H9 (cell line): Measurements from ENCODE around the gene RAD54L. TPM values are rescaled to one million over a fixed set of nuclear protein-coding genes. Genes with fewer than 3 reads are reported as not detected.

ENCODE experiments used
- DNase-seq: peaks from one replicate; pipeline ENCODE4 v3.0.0-alpha.2; 2017
- H2AFZ ChIP-seq: one replicate; pipeline ENCODE4 v1.6.1; 2013; ENCODE audit warnings: mild to moderate bottlenecking, low read length, control low read depth, moderate library complexity
- H2AK5ac ChIP-seq: 2 replicates; pipeline ENCODE4 v1.6.1; 2013; ENCODE audit warnings: low read length, control low read depth, mixed read lengths; ENCODE audit not compliant: insufficient read length
- H2BK120ac ChIP-seq: one replicate; pipeline ENCODE4 v1.6.1; 2013; ENCODE audit warnings: low read depth, mild to moderate bottlenecking, low read length, control low read depth, inconsistent platforms; ENCODE audit not compliant: poor library complexity, severe bottlenecking
- H2BK12ac ChIP-seq: 2 replicates; pipeline ENCODE4 v1.6.1; 2013; ENCODE audit warnings: low read length, control low read depth, mixed read lengths, low read depth; ENCODE audit not compliant: insufficient read length
- H2BK15ac ChIP-seq: 2 replicates; pipeline ENCODE4 v1.6.1; 2013; ENCODE audit warnings: low read depth, low read length, control low read depth
- H2BK20ac ChIP-seq: one replicate; pipeline ENCODE4 v1.6.1; 2013; ENCODE audit warnings: low read depth, mild to moderate bottlenecking, low read length, control low read depth, inconsistent platforms; ENCODE audit not compliant: poor library complexity, severe bottlenecking
- H2BK5ac ChIP-seq: 2 replicates; pipeline ENCODE4 v1.6.1; 2013; ENCODE audit warnings: low read length, control low read depth, mixed read lengths; ENCODE audit not compliant: insufficient read length
- H3K14ac ChIP-seq: 2 replicates; pipeline ENCODE4 v1.6.1; 2013; ENCODE audit warnings: low read length, control low read depth; ENCODE audit not compliant: insufficient read depth
- H3K18ac ChIP-seq: 2 replicates; pipeline ENCODE4 v1.6.1; 2013; ENCODE audit warnings: low read depth, mild to moderate bottlenecking, mixed read lengths, low read length, control low read depth; ENCODE audit not compliant: insufficient read length
- H3K23ac ChIP-seq: 2 replicates; pipeline ENCODE4 v1.6.1; 2013; ENCODE audit warnings: low read length, control low read depth, mixed read lengths, low read depth; ENCODE audit not compliant: insufficient read length
- H3K23me2 ChIP-seq: 2 replicates; pipeline ENCODE4 v1.6.1; 2013; ENCODE audit warnings: low read depth, mild to moderate bottlenecking, mixed read lengths, low read length, control low read depth; ENCODE audit not compliant: insufficient read length, poor library complexity, severe bottlenecking
- H3K27ac ChIP-seq: 2 replicates; pipeline ENCODE4 v1.5.1; 2013; ENCODE audit warnings: low read length, control low read depth, mixed read lengths, low read depth; ENCODE audit not compliant: insufficient read length
- H3K27me3 ChIP-seq: 2 replicates; pipeline ENCODE4 v1.6.1; 2013; ENCODE audit warnings: low read length, control low read depth, inconsistent platforms; ENCODE audit not compliant: insufficient read depth
- H3K4ac ChIP-seq: 2 replicates; pipeline ENCODE4 v1.6.1; 2013; ENCODE audit warnings: low read depth, mild to moderate bottlenecking, control low read depth, inconsistent platforms, low read length, moderate library complexity
- H3K4me1 ChIP-seq: 2 replicates; pipeline ENCODE4 v1.6.1; 2013; ENCODE audit warnings: low read length, control low read depth, inconsistent platforms; ENCODE audit not compliant: insufficient read depth
- H3K4me2 ChIP-seq: 2 replicates; pipeline ENCODE4 v1.6.1; 2013; ENCODE audit warnings: low read length, control low read depth, mixed read lengths; ENCODE audit not compliant: insufficient read length, insufficient read depth
- H3K56ac ChIP-seq: 2 replicates; pipeline ENCODE4 v1.6.1; 2013; ENCODE audit warnings: low read depth, mild to moderate bottlenecking, mixed read lengths, low read length, control low read depth; ENCODE audit not compliant: insufficient read length
- H3K79me1 ChIP-seq: 2 replicates; pipeline ENCODE4 v1.6.1; 2013; ENCODE audit warnings: low read depth, mild to moderate bottlenecking, moderate library complexity, low read length, control low read depth, inconsistent platforms; ENCODE audit not compliant: insufficient read depth, poor library complexity, severe bottlenecking
- H3K79me2 ChIP-seq: 2 replicates; pipeline ENCODE4 v1.6.1; 2013; ENCODE audit warnings: low read length, control low read depth, inconsistent platforms; ENCODE audit not compliant: insufficient read depth
- H3K9ac ChIP-seq: 2 replicates; pipeline ENCODE4 v1.6.1; 2013; ENCODE audit warnings: low read length, control low read depth, mixed read lengths; ENCODE audit not compliant: insufficient read length; ENCODE audit errors: extremely low read depth
- H3K9me3 ChIP-seq: one replicate; pipeline ENCODE4 v1.6.1; 2013; ENCODE audit warnings: low read depth, low read length, inconsistent platforms; ENCODE audit not compliant: control insufficient read depth
- H3T11ph ChIP-seq: one replicate; pipeline ENCODE4 v1.6.1; 2013; ENCODE audit warnings: mild to moderate bottlenecking, low read length, control low read depth, inconsistent platforms
- H4K20me1 ChIP-seq: one replicate; pipeline ENCODE4 v1.6.1; 2013; ENCODE audit not compliant: control insufficient read depth, insufficient read length, insufficient read depth
- H4K5ac ChIP-seq: 2 replicates; pipeline ENCODE4 v1.6.1; 2013; ENCODE audit warnings: low read depth, mild to moderate bottlenecking, mixed read lengths, low read length, control low read depth; ENCODE audit not compliant: insufficient read length
- H4K8ac ChIP-seq: replicated peaks from 2 replicates; pipeline ENCODE4 v1.6.1; 2013; ENCODE audit warnings: low read length, control low read depth, mixed read lengths, low read depth; ENCODE audit not compliant: insufficient read length
- H4K91ac ChIP-seq: 2 replicates; pipeline ENCODE4 v1.6.1; 2013; ENCODE audit warnings: low read depth, mild to moderate bottlenecking, moderate library complexity, mixed read lengths, low read length, control low read depth; ENCODE audit not compliant: insufficient read length
- H3K27ac Mint-ChIP-seq, 3 experiments: 2 replicates in 2 of 3; 3 replicates in 1 of 3; pipeline ENCODE4 v1.8.0; 2020 to 2021; ENCODE audit warnings: mixed read lengths in 3 of 3, mild to moderate bottlenecking in 1 of 3, moderate library complexity in 1 of 3
- H3K27me3 Mint-ChIP-seq: 2 replicates; pipeline ENCODE4 v1.8.0; 2021; ENCODE audit warnings: low read depth, mild to moderate bottlenecking, moderate library complexity, mixed read lengths
- H3K36me3 Mint-ChIP-seq, 3 experiments: 2 replicates in 2 of 3; 3 replicates in 1 of 3; pipeline ENCODE4 v1.8.0; 2020 to 2021; ENCODE audit warnings: low read depth in 3 of 3, mixed read lengths in 3 of 3; ENCODE audit not compliant: insufficient read depth in 1 of 3
- H3K4me1 Mint-ChIP-seq, 2 experiments: 2 replicates each; pipeline ENCODE4 v1.8.0; 2020; ENCODE audit warnings: mixed read lengths in 2 of 2
- H3K4me3 Mint-ChIP-seq, 2 experiments: 2 replicates in 1 of 2; 3 replicates in 1 of 2; pipeline ENCODE4 v1.8.0; 2020 to 2021; ENCODE audit warnings: mild to moderate bottlenecking in 2 of 2, mixed read lengths in 2 of 2, moderate library complexity in 1 of 2
- H3K9me3 Mint-ChIP-seq, 2 experiments: 2 replicates in 1 of 2; 3 replicates in 1 of 2; pipeline ENCODE4 v1.8.0; 2020; ENCODE audit warnings: mild to moderate bottlenecking in 2 of 2, mixed read lengths in 2 of 2, moderate library complexity in 1 of 2
- WGBS: extraction: QIAGEN DNeasy Blood & Tissue Kit; methylation state at CpG from one replicate; pipeline ENCODE4 v1.1.7; 2013; ENCODE audit warnings: missing lambda C conversion rate, low lambda C conversion rate, mixed read lengths; ENCODE audit not compliant: insufficient read length; ENCODE audit errors: extremely low coverage; 5-methylcytosine and 5-hydroxymethylcytosine counted together
- total RNA-seq: library from RNA; stranded (reverse); gene quantifications from 2 replicates; pipeline ENCODE4 v1.2.1, GENCODE V29; 2021
- TF ChIP-seq, protein P1 (sequence below): fragments of 200-600 bp; sonication (generic); conservative IDR thresholded peaks from 3 replicates; pipeline ENCODE4 v1.8.0; 2021; ENCODE audit warnings: antibody characterized with exemption, mild to moderate bottlenecking

RAD54L gene
- total RNA-seq, 1 experiment from 2014 or later: 43.4 TPM

GRCh38 chr1:46205141-46205540, 42.4 kb upstream of the RAD54L start:
- Histone ChIP-seq H3K4ac (no peak overlapping the region), H3K4me2 (no peak overlapping the region), H3K4me1 (no peaks in the 10 kb centered on the region), H3K9ac (no peak overlapping the region), H3T11ph (no peak overlapping the region), H4K20me1 (no peaks in the 10 kb centered on the region), H3K27ac (no peak overlapping the region), H2BK5ac (no peak overlapping the region), H3K79me2 (no peaks in the 10 kb centered on the region), H3K23me2 (peaks cover 15% of the 10 kb centered on the region), H4K5ac (no peak overlapping the region), H2BK120ac (no peak overlapping the region), H3K56ac (no peak overlapping the region), H3K18ac (no peak overlapping the region), H4K8ac (no peak overlapping the region), H2BK12ac (no peak overlapping the region), H3K9me3 (no peaks in the 10 kb centered on the region), H2BK15ac (no peak overlapping the region), H3K14ac (no peak overlapping the region), H3K23ac (no peak overlapping the region), H2AK5ac (no peak overlapping the region), H3K27me3 (no peaks in the 10 kb centered on the region), H4K91ac (no peak overlapping the region), H2BK20ac (no peak overlapping the region), H2AFZ (no peak overlapping the region), H3K79me1 (no peaks in the 10 kb centered on the region)
- H3K36me3 Mint-ChIP-seq: peaks cover 0 to 2% (median 2%) of the 10 kb centered on the region in 3 experiments; a peak in 3 of 7 replicates
- peaks cover 2% of the 10 kb centered on the region for H3K27me3 Mint-ChIP-seq
- WGBS: no CpG with 5 or more reads among the region's 3 CpGs
- DNase-seq: no peak
- TF ChIP-seq, protein P1, sequence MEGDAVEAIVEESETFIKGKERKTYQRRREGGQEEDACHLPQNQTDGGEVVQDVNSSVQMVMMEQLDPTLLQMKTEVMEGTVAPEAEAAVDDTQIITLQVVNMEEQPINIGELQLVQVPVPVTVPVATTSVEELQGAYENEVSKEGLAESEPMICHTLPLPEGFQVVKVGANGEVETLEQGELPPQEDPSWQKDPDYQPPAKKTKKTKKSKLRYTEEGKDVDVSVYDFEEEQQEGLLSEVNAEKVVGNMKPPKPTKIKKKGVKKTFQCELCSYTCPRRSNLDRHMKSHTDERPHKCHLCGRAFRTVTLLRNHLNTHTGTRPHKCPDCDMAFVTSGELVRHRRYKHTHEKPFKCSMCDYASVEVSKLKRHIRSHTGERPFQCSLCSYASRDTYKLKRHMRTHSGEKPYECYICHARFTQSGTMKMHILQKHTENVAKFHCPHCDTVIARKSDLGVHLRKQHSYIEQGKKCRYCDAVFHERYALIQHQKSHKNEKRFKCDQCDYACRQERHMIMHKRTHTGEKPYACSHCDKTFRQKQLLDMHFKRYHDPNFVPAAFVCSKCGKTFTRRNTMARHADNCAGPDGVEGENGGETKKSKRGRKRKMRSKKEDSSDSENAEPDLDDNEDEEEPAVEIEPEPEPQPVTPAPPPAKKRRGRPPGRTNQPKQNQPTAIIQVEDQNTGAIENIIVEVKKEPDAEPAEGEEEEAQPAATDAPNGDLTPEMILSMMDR: no peak
- peak overlapping the region in 1 of 2 experiments; percentile 46; a peak in 2 of 5 replicates for H3K4me3 Mint-ChIP-seq
- peaks cover 18 to 25% of the 10 kb centered on the region in 2 experiments for H3K4me1 Mint-ChIP-seq
- H3K27ac Mint-ChIP-seq: no peak overlapping the region
- no peaks in the 10 kb centered on the region for H3K9me3 Mint-ChIP-seq
